ENCODE results near the gene ATP6V1B1. TPM values are rescaled to one million over a fixed set of nuclear protein-coding genes. Genes with fewer than 3 reads are reported as not detected.

ATP6V1B1 gene
- total and polyA plus RNA-seq, 9 of the 15 experiments (the other 6 are each of a cell fraction or from before 2014, with no cell fraction given), result not detected

- CTCF ChIA-PET (ENCODE audit: low intra/inter-chr PET ratio), result no interaction called here
- intact Hi-C loops (cut with micrococcal nuclease), result no loop called here
- no peak overlapping the region for H3K4me3 ChIP-seq
Observed at GRCh38 chr2:70888366-70888922, 47.3 kb upstream of the ATP6V1B1 start.

More at GRCh38 chr2:70888366-70888922, 47.3 kb upstream of the ATP6V1B1 start:
- Histone ChIP-seq H3K9me3 (replicated peaks; ENCODE audit: control insufficient read depth, insufficient read depth, low read depth, low read length) (no peaks in the 10 kb centered on the region), H3K27me3 (ENCODE audit: control insufficient read depth in 2 of 2, insufficient read depth in 2 of 2, low read length in 2 of 2) (peaks cover 23 to 54% of the 10 kb centered on the region in 2 experiments; a peak in 4 of 5 replicates), H4K20me1 (replicated peaks; ENCODE audit: control insufficient read depth, insufficient read depth, low read length) (no peaks in the 10 kb centered on the region), H3K79me2 (ENCODE audit: control insufficient read depth, insufficient read depth, low read length) (no peaks in the 10 kb centered on the region), H3K9me1 (ENCODE audit: control insufficient read depth, insufficient read depth, low read length) (no peaks in the 10 kb centered on the region), H3K4me1 (replicated peaks in 1 of 2; ENCODE audit: control insufficient read depth in 2 of 2, insufficient read depth in 2 of 2, low read length in 2 of 2) (peaks cover 0 to 8% of the 10 kb centered on the region in 2 experiments; a peak in 1 of 5 replicates), H2AFZ (ENCODE audit: low read depth, low read length) (no peak overlapping the region), H3K9ac (ENCODE audit: insufficient read depth in 1 of 2, low read depth in 2 of 2, low read length in 2 of 2) (no peak overlapping the region), H3K27ac (ENCODE audit: extremely low read depth, low read depth, low read length) (no peak overlapping the region), H3K4me2 (ENCODE audit: insufficient read depth, low read length) (no peak overlapping the region), H3K36me3 (ENCODE audit: control insufficient read depth, insufficient read depth, low read length) (no peaks in the 10 kb centered on the region)
- DNase-seq (ENCODE audit: extremely low read depth in 1 of 4, low spot score in 3 of 4) (no peak), ATAC-seq (no peak), FAIRE-seq (no peak)
- POLR2A ChIA-PET, result no interaction called here
- WGBS (ENCODE audit: insufficient coverage, low coverage, missing lambda C conversion rate), result 51% methylated on average over 19 of the region's 27 CpGs
- no peak for TF ChIP-seq ZNF407 (IDR thresholded peaks at IDR 0.05; ENCODE audit: low read depth)
- TF ChIP-seq ZKSCAN8 (CRISPR knock-in tag; IDR thresholded peaks at IDR 0.05), result no peak
- TF ChIP-seq VEZF1 (CRISPR knock-in tag; IDR thresholded peaks at IDR 0.05), result no peak
- TF ChIP-seq HDAC1 (IDR thresholded peaks at IDR 0.05), result no peak
- no peak for TF ChIP-seq THRAP3 (IDR thresholded peaks at IDR 0.05; ENCODE audit: borderline replicate concordance)
- TF ChIP-seq TFAM (CRISPR knock-in tag; conservative IDR thresholded peaks at IDR 0.05), result no peak
- no peak for TF ChIP-seq SNIP1 (IDR thresholded peaks at IDR 0.05; ENCODE audit: low read depth)
- TF ChIP-seq BRD4 (IDR thresholded peaks at IDR 0.05), result no peak
- TF ChIP-seq ZNF512 (tag; IDR thresholded peaks at IDR 0.05), result no peak
- no peak for TF ChIP-seq ELK1 (CRISPR knock-in tag; IDR thresholded peaks at IDR 0.05)
- in situ Hi-C loops (cut with MboI), result no loop called here
- BruUV-seq (replicated peaks), result no TSS peak
